Activated CD4-positive, alpha-beta T cell treated with anti-CD3 and anti-CD28 coated beads, Interleukin-2, Interleukin-4, amounts not matched to agents 100 ng/mL and 50 ng/mL, durations not matched to agents 16 hours and 8 hours (primary cell): ENCODE data around the gene C2CD4C.
"Not testable (repeated sequence)": the region's sequence is repeated elsewhere in the genome, so short reads cannot be mapped to it uniquely, and the experiment has no call there.

Source experiments
- DNase-seq: peaks from one replicate; pipeline ENCODE4 v3.0.0-alpha.2; 2020; ENCODE audit warnings: low spot score

The C2CD4C gene

GRCh38 chr19:398719-399118 lies 10.2 kb downstream of the C2CD4C start:
- no peak for DNase-seq

- DNase-seq = no peak
These were observed 10.8 kb downstream of the C2CD4C start for GRCh38 chr19:397941-398706.

DNA sequence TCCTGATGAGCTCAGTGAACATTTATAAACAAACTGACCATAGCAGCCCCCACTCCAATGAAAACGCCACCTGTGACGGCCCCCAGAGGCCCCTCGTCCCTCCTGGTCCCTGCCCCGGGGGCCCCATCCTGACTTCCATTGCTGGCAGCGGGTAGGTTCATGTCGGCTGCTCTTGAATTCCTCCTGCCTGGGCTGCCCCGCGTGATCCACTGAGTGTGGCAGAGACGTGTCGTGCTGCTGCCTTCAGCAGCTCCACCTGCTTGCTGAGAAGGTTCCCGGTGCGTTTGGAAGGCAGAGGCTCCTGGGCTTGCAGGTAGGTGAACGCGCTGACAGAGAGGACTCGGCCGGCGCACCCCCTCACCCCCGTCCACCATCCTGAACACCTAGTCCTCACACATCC lies 11.6 kb downstream of the C2CD4C start:
- DNase-seq = no peak

- no peak for DNase-seq
These were observed 13.5 kb downstream of the C2CD4C start for GRCh38 chr19:395467-395866.

- not testable (repeated sequence) for DNase-seq
These were observed 14.1 kb downstream of the C2CD4C start for GRCh38 chr19:394857-395256.

DNA sequence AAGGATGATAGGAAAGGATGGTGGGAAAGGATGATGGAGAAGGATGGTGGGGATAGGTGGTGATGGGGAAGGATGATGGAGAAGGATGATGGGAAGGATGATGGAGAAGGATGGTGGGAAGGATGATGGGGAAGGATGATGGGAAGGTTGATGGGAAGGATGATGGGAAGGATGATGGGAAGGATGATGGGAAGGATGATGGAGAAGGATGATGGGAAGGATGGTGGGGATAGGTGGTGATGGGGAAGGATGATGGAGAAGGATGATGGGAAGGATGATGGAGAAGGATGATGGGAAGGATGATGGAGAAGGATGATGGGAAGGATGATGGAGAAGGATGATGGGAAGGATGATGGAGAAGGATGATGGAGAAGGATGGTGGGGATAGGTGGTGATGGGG lies 15.4 kb downstream of the C2CD4C start:
- DNase-seq = not testable (repeated sequence)

DNA sequence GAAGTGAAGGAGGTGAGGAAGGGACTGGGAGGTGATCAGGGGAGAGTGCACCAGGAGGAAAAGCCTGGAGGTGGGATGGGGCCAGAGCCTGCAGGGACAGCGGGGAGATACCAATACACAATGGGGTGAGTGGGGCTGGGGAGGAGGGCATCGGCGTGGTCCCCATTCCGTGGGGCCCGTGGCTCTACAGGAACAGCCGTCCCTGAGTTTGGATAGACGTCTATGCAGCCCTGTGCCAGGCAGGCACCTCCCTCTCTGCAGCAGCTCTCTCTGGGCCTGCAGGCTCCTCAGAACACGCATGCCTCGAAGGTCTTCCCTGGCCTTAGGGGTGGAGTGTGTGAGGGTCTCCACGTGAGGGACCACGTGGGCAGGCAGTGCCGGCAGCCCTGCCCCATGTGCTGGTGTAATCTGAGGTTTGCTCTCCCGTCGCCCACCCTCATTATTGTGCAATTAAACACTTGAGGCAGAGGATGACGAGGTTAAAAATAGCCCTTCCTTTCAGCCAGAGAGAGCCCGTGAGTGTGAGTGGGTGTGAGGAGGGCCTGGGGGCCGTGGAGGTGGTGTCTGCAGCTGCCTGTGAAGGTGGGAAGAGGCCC lies 16.5 kb downstream of the C2CD4C start:
- no peak for DNase-seq

GRCh38 chr19:391726-392374 lies 17.1 kb downstream of the C2CD4C start:
- DNase-seq = no peak

DNA sequence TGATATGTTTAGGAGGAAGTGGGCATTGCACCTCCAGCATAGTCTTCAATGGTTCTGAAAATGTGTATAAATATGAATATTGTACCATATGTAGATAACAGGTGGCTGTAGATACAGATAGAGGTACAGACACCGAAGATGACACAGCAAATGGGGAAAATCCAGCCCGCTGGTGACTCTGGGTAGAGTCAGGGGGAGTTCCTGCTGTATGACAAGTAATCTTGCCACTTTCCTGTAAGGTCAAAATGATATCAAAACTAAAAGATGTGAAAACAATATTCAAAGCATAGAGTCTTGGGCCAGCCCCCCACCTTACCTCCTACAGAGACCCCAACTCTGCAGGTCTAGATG lies 17.8 kb downstream of the C2CD4C start:
- no peak for DNase-seq

GRCh38 chr19:390386-391206 lies 18.4 kb downstream of the C2CD4C start:
- DNase-seq = no peak

DNA sequence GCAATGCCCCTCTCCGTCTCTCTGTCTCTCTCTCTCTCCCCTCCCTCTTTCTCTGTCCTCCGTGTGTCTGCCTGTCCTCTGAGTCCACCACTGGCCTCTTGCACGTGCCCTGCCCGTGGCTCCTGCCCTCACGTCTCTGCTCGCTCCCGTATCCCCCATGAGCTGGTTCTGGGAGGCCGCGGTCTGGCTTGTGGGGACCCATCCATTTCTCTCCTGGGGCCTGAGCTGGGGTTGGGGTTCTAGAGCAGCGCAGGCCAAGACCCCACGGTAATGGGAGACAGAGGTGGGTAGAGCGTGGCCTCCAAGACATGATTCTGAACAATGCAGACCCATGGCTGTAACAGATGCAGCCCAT lies 19.0 kb downstream of the C2CD4C start:
- DNase-seq = no peak

DNA sequence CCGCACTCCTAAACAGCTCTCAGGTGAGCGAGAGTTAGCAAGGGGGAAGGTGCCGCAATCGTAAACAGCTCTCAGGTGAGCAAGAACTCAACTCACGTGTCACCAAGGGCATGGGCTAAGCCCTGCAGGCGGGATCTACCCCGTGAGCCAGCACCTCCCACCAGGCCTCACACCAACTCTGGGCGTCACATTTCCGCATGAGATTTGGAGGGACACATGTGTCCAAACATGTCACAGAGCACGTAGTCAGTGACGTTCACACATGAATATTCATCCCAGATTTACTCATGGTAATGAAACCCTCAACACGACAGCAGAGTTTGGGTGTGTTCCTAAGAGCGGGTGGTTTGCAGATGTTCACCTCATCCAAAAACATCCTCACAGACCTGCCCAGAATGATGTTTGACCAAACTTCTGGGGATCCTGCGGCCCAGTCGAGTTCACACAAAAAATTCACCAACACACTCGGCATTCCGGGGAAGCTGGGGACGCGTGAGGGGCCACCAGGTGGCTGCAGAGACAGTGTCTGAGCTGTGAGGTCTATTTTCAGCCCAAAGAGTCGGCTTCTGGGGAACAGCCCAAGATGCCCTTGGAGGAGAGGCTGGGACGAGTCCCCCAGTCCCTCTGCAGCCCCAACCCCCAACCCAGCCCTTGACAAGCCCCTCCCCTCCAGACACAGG lies 19.6 kb downstream of the C2CD4C start:
- no peak for DNase-seq

GRCh38 chr19:388691-389090 lies 20.3 kb downstream of the C2CD4C start:
- no peak for DNase-seq

- no peak for DNase-seq
These were observed 21.2 kb downstream of the C2CD4C start for GRCh38 chr19:387777-388176.

DNA sequence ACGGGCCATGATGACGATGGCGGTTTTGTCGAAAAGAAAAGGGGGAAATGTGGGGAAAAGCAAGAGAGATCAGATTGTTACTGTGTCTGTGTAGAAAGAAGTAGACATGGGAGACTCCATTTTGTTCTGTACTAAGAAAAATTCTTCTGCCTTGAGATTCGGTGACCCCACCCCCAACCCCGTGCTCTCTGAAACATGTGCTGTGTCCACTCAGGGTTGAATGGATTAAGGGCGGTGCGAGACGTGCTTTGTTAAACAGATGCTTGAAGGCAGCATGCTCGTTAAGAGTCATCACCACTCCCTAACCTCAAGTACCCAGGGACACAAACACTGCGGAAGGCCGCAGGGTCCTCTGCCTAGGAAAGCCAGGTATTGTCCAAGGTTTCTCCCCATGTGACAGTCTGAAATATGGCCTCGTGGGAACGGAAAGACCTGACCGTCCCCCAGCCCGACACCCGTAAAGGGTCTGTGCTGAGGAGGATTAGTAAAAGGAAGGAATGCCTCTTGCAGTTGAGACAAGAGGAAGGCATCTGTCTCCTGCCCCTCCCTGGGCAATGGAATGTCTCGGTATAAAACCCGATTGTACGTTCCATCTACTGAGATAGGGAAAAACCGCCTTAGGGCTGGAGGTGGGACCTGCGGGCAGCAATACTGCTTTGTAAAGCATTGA lies 22.2 kb downstream of the C2CD4C start:
- not testable (repeated sequence) for DNase-seq

- not testable (repeated sequence) for DNase-seq
These were observed 22.8 kb downstream of the C2CD4C start for GRCh38 chr19:386189-386588.

DNA sequence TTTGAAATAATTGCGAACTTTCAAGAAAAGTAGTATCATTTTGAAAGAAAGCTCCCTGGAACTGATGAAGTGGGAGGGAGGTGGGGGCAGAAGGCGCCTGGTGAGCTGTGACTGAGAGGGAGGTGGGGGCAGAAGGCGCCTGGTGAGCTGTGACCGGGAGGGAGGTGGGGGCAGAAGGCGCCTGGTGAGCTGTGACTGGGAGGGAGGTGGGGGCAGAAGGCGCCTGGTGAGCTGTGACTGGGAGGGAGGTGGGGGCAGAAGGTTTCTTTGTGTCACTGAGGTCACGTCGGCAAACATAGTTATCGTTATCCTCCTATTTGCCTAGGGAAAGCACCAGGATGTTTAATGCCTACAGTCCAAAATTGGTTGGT lies 24.2 kb downstream of the C2CD4C start:
- no peak for DNase-seq

GRCh38 chr19:383922-384798 lies 24.8 kb downstream of the C2CD4C start:
- DNase-seq = no peak

GRCh38 chr19:383040-383439 lies 25.9 kb downstream of the C2CD4C start:
- DNase-seq = no peak

DNA sequence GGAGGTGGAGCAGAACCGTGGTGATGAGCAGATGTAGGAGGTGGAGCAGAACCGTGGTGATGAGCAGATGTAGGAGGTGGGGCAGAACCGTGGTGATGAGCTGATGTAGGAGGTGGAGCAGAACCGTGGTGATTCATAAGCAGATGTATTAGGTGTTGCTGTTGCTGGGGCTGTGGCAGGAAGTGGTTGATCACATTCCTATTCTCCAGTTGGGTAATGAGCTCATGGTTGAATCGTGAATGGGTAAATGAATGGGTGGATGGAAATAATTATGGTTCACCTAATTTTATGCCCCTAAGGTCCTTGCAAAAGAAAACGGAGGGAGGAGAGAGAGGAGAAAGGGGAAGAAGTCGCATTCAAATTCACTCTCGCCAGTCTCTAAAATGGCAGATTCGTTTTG lies 26.4 kb downstream of the C2CD4C start:
- DNase-seq = peak; percentile 67

DNA sequence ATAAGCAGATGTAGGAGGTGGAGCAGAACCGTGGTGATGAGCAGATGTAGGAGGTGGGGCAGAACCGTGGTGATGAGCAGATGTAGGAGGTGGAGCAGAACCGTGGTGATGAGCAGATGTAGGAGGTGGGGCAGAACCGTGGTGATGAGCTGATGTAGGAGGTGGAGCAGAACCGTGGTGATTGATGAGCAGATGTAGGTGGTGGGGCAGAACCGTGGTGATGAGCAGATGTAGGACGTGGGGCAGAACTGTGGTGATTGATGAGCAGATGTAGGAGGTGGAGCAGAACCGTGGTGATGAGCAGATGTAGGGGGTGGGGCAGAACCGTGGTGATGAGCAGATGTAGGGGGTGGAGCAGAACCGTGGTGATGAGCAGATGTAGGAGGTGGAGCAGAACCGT lies 27.0 kb downstream of the C2CD4C start:
- DNase-seq = not testable (repeated sequence)
